A172 (cell line): ENCODE results near the gene SLC25A33. TPM values are rescaled to one million over a fixed set of nuclear protein-coding genes. Genes with fewer than 3 reads are reported as not detected.
A peak's percentile ranks its signal among the peaks of the same experiment; 100 is the strongest.

Experiments used
- DNase-seq: peaks from one replicate; pipeline ENCODE4 v3.0.0-alpha.2; 2015; ENCODE audit warnings: low spot score
- total RNA-seq: library from RNA; depleted of rRNA; stranded (reverse); fragments of >200 nt; shearing (Covaris generic); gene quantifications from 2 replicates; pipeline ENCODE4 v1.2.3, GENCODE V29; 2014

SLC25A33 gene
- total RNA-seq, 1 experiment from 2014 or later: 12.4 TPM

GRCh38 chr1:9600861-9601834 is 61.9 kb downstream of the SLC25A33 start:
- no peak for DNase-seq

GRCh38 chr1:9601942-9602793 is 62.9 kb downstream of the SLC25A33 start:
- no peak for DNase-seq

- DNase-seq: no peak
Measured at GRCh38 chr1:9602794-9603167, 63.5 kb downstream of the SLC25A33 start.

GRCh38 chr1:9603307-9603706 is 64.0 kb downstream of the SLC25A33 start:
- no peak for DNase-seq

- no peak for DNase-seq
Measured at GRCh38 chr1:9603766-9604753, 64.8 kb downstream of the SLC25A33 start.

- DNase-seq: no peak
Measured at GRCh38 chr1:9604836-9605235, 65.6 kb downstream of the SLC25A33 start.

- no peak for DNase-seq
Measured at GRCh38 chr1:9605946-9606455, 66.7 kb downstream of the SLC25A33 start.

GRCh38 chr1:9606458-9606857 is 67.2 kb downstream of the SLC25A33 start:
- no peak for DNase-seq

GRCh38 chr1:9606948-9607347 is 67.7 kb downstream of the SLC25A33 start:
- DNase-seq: no peak

- no peak for DNase-seq
Measured at GRCh38 chr1:9607352-9607751, 68.1 kb downstream of the SLC25A33 start.

- DNase-seq: no peak
Measured at GRCh38 chr1:9609998-9610397, 70.7 kb downstream of the SLC25A33 start.

- DNase-seq: no peak
Measured at GRCh38 chr1:9610548-9610947, 71.3 kb downstream of the SLC25A33 start.

- no peak for DNase-seq
Measured at GRCh38 chr1:9611716-9612115, 72.5 kb downstream of the SLC25A33 start.

- DNase-seq: no peak
Measured at GRCh38 chr1:9612162-9612845, 73.0 kb downstream of the SLC25A33 start.

- no peak for DNase-seq
Measured at GRCh38 chr1:9612871-9613624, 73.8 kb downstream of the SLC25A33 start.

GRCh38 chr1:9613625-9614299 is 74.5 kb downstream of the SLC25A33 start:
- no peak for DNase-seq

GRCh38 chr1:9615316-9616063 is 76.2 kb downstream of the SLC25A33 start:
- DNase-seq: peak; percentile 10

GRCh38 chr1:9618909-9619679 is 79.8 kb downstream of the SLC25A33 start:
- no peak for DNase-seq
